ENCODE results near the gene SERP2. TPM values are rescaled to one million over a fixed set of nuclear protein-coding genes. Genes with fewer than 3 reads are reported as not detected.

The SERP2 gene
- total RNA-seq, 1 donor from 2014 or later, result 2.8 TPM

DNA sequence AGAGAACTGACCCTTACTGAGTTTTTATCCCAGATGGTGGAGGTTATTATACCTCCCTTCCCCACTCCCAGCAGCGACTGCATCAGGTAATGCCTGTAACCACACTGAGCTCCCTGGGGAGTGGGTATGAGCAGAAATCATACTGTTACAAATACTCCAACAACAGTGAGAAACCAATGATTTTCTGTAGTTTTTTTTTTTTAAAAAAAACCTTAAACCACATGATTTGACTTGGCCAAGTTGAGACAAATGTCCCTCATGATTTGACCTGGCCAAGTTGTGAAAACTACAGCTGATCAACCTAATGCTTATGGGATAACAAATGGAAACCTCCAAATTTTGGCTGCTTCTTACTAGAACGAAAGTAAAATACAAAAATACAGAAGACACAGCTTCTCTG is 33.1 kb upstream of the SERP2 start:
- H3K4me3 ChIP-seq, result no peak overlapping the region
- TF ChIP-seq CTCF (IDR thresholded peaks at IDR 0.05), result no peak
- H3K27me3 ChIP-seq, result no peaks in the 10 kb centered on the region
- H3K36me3 ChIP-seq, result no peaks in the 10 kb centered on the region
- H3K9me3 ChIP-seq, result no peaks in the 10 kb centered on the region
- H3K4me1 ChIP-seq, result no peaks in the 10 kb centered on the region
- ATAC-seq, result no peak
- intact Hi-C loops (cut with DNase I), result no loop called here
- H3K27ac ChIP-seq, result no peak overlapping the region
- DNase-seq, result no peak

- no peaks in the 10 kb centered on the region for H3K36me3 ChIP-seq
- no peak for ATAC-seq
Observed at GRCh38 chr13:44342741-44343140, 30.9 kb upstream of the SERP2 start.

GRCh38 chr13:44346534-44346933 is 27.1 kb upstream of the SERP2 start:
- intact Hi-C loops (cut with DNase I), result no loop called here
- Histone ChIP-seq H3K4me3 (no peak overlapping the region), H3K36me3 (no peaks in the 10 kb centered on the region), H3K4me1 (peaks cover under 1% of the 10 kb centered on the region), H3K27me3 (no peaks in the 10 kb centered on the region), H3K9me3 (no peaks in the 10 kb centered on the region), H3K27ac (no peak overlapping the region)
- DNase-seq (no peak), ATAC-seq (no peak)
- TF ChIP-seq CTCF (IDR thresholded peaks at IDR 0.05), result no peak

More at GRCh38 chr13:44342741-44343140, 30.9 kb upstream of the SERP2 start:
- intact Hi-C loops (cut with DNase I), result no loop called here
- H3K27me3 ChIP-seq, result no peaks in the 10 kb centered on the region
- no peaks in the 10 kb centered on the region for H3K4me1 ChIP-seq
- no peak overlapping the region for H3K27ac ChIP-seq
- no peak overlapping the region for H3K4me3 ChIP-seq
- no peaks in the 10 kb centered on the region for H3K9me3 ChIP-seq
- DNase-seq, result no peak
- no peak for TF ChIP-seq CTCF (IDR thresholded peaks at IDR 0.05)

DNA sequence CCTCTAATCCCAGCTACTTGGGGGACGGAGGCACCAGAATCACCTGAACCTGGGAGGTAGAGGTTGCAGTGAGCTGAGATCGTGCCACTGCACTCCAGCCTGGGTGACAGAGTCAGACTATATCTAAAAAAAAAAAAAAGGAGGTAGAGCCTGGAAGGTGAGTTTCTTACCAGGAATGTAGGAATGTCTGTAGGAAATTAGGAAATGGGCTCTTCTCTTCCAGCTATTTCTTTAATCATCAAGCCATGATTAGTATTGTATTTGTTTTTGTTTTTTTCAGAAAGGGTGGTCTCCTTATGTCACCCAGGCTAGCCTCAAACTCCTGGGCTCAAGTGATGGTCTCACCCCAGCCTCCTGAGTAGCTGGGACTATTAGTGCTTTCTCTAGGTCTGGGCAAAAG is 26.3 kb upstream of the SERP2 start:
- no peak for DNase-seq
- TF ChIP-seq CTCF (IDR thresholded peaks at IDR 0.05), result no peak
- no peaks in the 10 kb centered on the region for H3K27me3 ChIP-seq
- H3K9me3 ChIP-seq, result no peaks in the 10 kb centered on the region
- H3K4me1 ChIP-seq, result peaks cover 4% of the 10 kb centered on the region
- intact Hi-C loops (cut with DNase I), result no loop called here
- H3K4me3 ChIP-seq, result no peak overlapping the region
- no peak overlapping the region for H3K27ac ChIP-seq
- no peaks in the 10 kb centered on the region for H3K36me3 ChIP-seq
- no peak for ATAC-seq

- Histone ChIP-seq H3K27me3 (no peaks in the 10 kb centered on the region), H3K9me3 (no peaks in the 10 kb centered on the region), H3K27ac (no peak overlapping the region), H3K36me3 (no peaks in the 10 kb centered on the region), H3K4me3 (no peak overlapping the region), H3K4me1 (peaks cover 4% of the 10 kb centered on the region)
- intact Hi-C loops (cut with DNase I), result no loop called here
- DNase-seq (no peak), ATAC-seq (no peak)
- no peak for TF ChIP-seq CTCF (IDR thresholded peaks at IDR 0.05)
Observed at GRCh38 chr13:44347949-44348348, 25.7 kb upstream of the SERP2 start.
